B cell (primary cell): Measurements from ENCODE around the gene ZSWIM6.

Experiments used
- CTCF ChIP-seq: fragments of 200-600 bp; IDR thresholded peaks from one replicate; pipeline ENCODE4 v1.8.0; 2022; ENCODE audit warnings: antibody characterized with exemption, mild to moderate bottlenecking
- EZH2 ChIP-seq: IDR thresholded peaks from 2 replicates; pipeline ENCODE4 v1.6.1; 2012; ENCODE audit warnings: borderline replicate concordance, low read depth, mild to moderate bottlenecking, moderate library complexity, low read length; ENCODE audit not compliant: insufficient read depth, poor library complexity, severe bottlenecking

- TF ChIP-seq CTCF, result no peak
- no peak for TF ChIP-seq EZH2
Measured at GRCh38 chr5:61332358-61332749, 296 bp downstream of the ZSWIM6 start.
